HG02840 (cell line): ENCODE measurements around the gene DNAJC2.
"Not testable (repeated sequence)": the region's sequence is repeated elsewhere in the genome, so short reads cannot be mapped to it uniquely, and the experiment has no call there.

Source experiments
- ATAC-seq: cut with Tn5 transposase; IDR thresholded peaks from one replicate; pipeline ENCODE4 v1.9.1; 2021; ENCODE audit warnings: mild to moderate bottlenecking, moderate library complexity, moderate number of reproducible peaks; ENCODE audit not compliant: unreplicated experiment, low FRiP score

DNAJC2 gene

GRCh38 chr7:103343758-103344452 lies 662 bp downstream of the DNAJC2 start:
- ATAC-seq = peak; percentile 1

GRCh38 chr7:103343332-103343731 lies 1.2 kb downstream of the DNAJC2 start:
- no peak for ATAC-seq

- no peak for ATAC-seq
Observed at GRCh38 chr7:103341466-103341865, 3.1 kb downstream of the DNAJC2 start.

- no peak for ATAC-seq
Observed at GRCh38 chr7:103338864-103339263, 5.7 kb downstream of the DNAJC2 start.

- ATAC-seq = no peak
Observed at GRCh38 chr7:103336761-103337160, 7.8 kb downstream of the DNAJC2 start.

GRCh38 chr7:103325744-103326143 lies 18.8 kb downstream of the DNAJC2 start:
- ATAC-seq = no peak

GRCh38 chr7:103317009-103317408 lies 27.6 kb downstream of the DNAJC2 start:
- ATAC-seq = no peak

GRCh38 chr7:103316380-103316941 lies 28.1 kb downstream of the DNAJC2 start:
- ATAC-seq = no peak

- no peak for ATAC-seq
Observed at GRCh38 chr7:103314852-103315251, 29.7 kb downstream of the DNAJC2 start.

GRCh38 chr7:103307503-103308231 lies 36.9 kb downstream of the DNAJC2 start:
- ATAC-seq = no peak

- no peak for ATAC-seq
Observed at GRCh38 chr7:103301441-103301840, 43.1 kb downstream of the DNAJC2 start.

GRCh38 chr7:103299660-103300059 lies 44.9 kb downstream of the DNAJC2 start:
- no peak for ATAC-seq

GRCh38 chr7:103297837-103298179 lies 46.8 kb downstream of the DNAJC2 start:
- ATAC-seq = peak; percentile 25

- ATAC-seq = peak; percentile 90
Observed at GRCh38 chr7:103296901-103297836, 47.4 kb downstream of the DNAJC2 start, which contains the start of gene PMPCB. TSS of gene PMPCB (plus strand) at chr7:103297435. CDS start at chr7:103297460, 25 bp downstream.

- no peak for ATAC-seq
Observed at GRCh38 chr7:103293526-103293925, 51.0 kb downstream of the DNAJC2 start.

- ATAC-seq = no peak
Observed at GRCh38 chr7:103292122-103292521, 52.4 kb downstream of the DNAJC2 start.

GRCh38 chr7:103282802-103283427 lies 61.7 kb downstream of the DNAJC2 start:
- not testable (repeated sequence) for ATAC-seq

GRCh38 chr7:103280803-103281155 lies 63.8 kb downstream of the DNAJC2 start:
- not testable (repeated sequence) for ATAC-seq

- peak; percentile 94 for ATAC-seq
Observed at GRCh38 chr7:103279963-103280802, 64.4 kb downstream of the DNAJC2 start.
